ENCODE data around the gene GHSR.
"Not testable (repeated sequence)": the region's sequence is repeated elsewhere in the genome, so short reads cannot be mapped to it uniquely, and the experiment has no call there.

GRCh38 chr3:172490198-172490669 is 42.0 kb upstream of the GHSR start:
- not testable (repeated sequence) for TF ChIP-seq CREB1 (IDR thresholded peaks at IDR 0.05); POLR2AphosphoS5 (IDR thresholded peaks at IDR 0.05; ENCODE audit: low read depth, low read length)

Measured in H1 (cell line).